Cerebellar cortex (tissue), 1 donor: ENCODE results near the gene CLDN6.

ENCODE experiments used
- DNase-seq: peaks from one replicate; pipeline ENCODE4 v3.0.0-alpha.2; 2015; ENCODE audit warnings: low spot score

CLDN6 gene

DNA sequence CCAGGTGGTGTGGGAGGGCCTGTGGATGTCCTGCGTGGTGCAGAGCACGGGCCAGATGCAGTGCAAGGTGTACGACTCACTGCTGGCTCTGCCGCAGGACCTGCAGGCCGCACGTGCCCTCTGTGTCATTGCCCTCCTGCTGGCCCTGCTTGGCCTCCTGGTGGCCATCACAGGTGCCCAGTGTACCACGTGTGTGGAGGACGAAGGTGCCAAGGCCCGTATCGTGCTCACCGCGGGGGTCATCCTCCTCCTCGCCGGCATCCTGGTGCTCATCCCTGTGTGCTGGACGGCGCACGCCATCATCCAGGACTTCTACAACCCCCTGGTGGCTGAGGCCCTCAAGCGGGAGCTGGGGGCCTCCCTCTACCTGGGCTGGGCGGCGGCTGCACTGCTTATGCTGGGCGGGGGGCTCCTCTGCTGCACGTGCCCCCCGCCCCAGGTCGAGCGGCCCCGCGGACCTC lies 4.5 kb downstream of the CLDN6 start:
- no peak for DNase-seq

DNA sequence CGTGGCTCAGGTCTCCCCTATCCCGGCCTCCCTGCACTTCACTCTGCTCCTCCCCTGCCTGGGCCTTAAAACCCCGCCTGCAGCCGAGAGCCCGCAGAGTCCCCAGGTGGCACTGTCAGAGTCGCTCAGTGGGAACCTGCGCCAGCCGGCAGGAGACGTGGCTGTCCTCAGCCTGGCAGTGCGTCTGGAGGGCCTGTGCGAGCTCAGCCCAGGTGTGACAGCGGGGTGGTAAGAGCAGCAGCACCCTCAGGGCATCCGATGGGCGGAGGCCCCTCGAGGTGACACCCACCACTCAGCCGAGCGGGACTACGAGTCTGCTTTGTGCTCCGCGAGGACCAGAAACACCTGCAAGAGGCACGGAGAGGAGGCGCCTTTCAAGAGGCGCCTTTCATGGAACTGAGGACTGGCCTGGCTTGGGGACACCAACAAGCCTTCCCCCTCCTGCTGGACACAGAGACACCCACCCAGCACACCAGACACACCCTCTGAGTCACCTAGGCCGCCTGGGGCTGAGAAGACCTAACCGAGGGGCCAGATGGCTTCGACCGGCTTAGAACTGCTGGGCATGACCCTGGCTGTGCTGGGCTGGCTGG lies 5.1 kb downstream of the CLDN6 start, which contains the start of gene CLDN9:
Gene CLDN9 (plus strand): TSS at position 96 of the 593 bp plus-strand sequence. CDS start 440 bp downstream, at position 536.
- no peak for DNase-seq

DNA sequence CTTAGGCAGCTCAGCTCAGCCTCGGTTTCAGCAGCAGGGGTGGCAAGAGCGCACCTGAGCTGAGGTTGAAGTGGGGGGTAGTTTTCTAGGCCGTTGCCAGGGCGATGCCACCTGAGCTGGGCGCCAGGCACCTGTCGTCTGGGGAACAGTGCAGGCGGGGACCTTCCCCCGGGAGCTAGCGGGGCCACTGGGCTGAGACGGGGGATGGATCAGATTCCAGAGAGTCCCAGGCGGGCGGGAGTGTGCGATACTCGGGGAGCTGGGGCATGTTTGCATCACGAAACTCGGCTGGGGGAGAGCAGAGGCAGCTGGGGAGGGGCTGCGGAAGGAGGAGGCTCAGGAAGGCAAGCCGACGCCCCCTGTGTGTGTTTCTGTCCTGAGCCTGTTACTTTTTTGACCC lies 5.7 kb downstream of the CLDN6 start:
- no peak for DNase-seq

DNA sequence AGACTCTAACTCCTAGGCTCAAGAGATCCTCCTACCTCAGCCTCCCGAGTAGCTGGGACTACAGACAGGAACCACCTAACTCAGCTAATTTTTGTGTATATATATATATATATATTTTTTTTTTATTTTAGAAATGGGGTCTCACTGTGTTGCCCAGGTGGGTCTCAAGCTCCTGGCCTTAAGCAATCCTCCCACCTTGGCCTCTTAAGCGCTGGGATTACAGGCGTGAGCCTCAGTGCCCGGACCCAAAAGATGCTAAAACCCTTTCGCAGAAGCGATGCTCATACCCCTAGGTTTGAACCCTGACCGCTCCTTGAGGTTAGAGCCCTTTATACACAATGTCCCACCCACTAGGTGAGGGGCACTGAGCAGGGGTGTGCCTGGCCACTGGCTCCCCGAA lies 7.5 kb downstream of the CLDN6 start:
- DNase-seq, result no peak

DNA sequence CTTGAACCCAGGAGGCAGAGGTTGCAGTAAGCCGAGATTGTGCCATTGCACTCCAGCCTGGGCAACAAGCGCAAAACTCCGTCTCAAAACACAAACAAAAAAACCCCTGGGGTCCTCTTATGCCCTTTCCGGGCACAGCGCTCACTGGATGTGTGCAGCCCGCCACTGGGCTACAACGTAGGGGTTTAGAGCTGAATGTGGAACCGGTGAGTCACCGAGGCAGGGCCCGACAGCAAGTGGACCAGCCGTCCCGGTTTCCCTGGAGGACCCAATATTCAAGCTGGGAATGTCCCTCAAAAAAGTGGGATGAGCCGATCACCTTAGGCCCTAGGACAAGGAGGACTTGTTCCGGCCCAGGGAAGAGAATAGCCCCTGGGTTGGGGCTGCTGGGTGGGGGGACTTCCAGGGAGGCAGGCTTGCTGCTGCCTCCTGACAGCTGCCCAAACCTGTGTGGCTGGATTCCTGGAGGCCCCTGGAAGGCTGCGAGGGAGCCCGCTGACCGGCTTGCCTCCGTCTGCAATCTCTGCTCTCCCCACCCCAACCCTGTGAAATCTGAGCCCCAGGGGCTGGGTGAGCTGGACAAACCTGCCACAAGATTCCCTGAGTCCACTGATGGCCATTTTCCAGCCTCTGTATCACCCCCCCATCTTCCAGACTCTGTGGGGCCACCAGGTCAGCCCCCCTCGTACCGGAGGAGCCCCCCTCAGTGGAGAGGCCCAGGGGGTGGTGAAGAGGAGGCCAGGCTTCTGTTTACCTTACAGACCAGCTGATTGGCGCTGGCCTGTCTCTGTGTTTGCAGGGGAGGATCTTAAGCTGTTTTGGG lies 8.2 kb downstream of the CLDN6 start:
- no peak for DNase-seq

DNA sequence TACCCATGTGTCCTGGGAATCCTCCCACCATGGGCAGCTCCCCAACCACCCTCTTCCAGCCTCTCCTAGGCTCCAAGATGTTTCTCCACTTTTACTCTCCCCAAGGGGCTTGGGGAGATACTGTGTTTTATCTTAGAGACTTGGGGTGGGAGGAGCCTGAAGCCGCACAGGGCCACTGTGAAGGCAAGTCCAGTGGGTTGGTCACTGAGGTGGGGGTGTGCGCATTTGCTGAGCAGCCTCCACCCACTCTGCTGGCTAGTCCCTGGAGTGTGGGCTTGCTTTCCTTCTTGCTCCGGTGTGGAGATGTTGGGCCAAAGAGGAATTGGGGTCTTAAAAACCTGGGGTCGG lies 9.3 kb downstream of the CLDN6 start:
- no peak for DNase-seq

DNA sequence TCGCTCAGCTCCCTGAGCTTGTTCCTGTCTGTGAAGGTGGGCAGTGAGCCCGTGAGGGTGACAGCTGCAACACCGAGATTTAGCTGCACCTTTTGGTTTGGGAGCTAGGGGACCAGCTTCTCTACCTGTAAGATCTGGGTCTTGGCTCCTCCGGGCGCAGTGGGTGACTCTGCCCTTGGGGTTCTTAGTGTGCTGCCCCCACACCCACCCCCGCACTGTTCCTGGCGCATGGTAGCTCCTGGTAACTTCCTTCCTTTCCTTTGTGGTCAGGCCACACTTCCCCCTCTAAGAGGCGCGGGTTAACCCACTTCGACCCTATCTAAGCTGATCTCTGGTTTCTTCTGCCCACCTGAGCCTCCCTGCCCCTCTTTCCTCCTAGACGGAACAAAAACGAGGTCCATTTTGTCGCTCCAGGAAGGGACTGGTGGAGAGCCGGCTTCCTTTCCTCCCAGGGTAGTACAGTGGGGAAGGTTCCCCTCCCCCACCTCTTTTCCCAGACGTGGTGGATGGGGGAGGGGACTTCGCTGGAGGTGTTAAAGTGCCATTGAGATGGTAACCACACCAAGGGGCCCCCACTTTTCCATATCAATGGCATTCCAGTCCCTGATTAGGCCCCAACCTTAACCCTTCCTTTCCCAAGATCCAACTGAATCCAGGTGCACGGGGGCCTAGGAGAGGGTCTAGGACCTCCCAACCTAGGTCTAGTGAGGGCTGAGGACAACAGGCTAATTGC lies 9.9 kb downstream of the CLDN6 start:
- no peak for DNase-seq

DNA sequence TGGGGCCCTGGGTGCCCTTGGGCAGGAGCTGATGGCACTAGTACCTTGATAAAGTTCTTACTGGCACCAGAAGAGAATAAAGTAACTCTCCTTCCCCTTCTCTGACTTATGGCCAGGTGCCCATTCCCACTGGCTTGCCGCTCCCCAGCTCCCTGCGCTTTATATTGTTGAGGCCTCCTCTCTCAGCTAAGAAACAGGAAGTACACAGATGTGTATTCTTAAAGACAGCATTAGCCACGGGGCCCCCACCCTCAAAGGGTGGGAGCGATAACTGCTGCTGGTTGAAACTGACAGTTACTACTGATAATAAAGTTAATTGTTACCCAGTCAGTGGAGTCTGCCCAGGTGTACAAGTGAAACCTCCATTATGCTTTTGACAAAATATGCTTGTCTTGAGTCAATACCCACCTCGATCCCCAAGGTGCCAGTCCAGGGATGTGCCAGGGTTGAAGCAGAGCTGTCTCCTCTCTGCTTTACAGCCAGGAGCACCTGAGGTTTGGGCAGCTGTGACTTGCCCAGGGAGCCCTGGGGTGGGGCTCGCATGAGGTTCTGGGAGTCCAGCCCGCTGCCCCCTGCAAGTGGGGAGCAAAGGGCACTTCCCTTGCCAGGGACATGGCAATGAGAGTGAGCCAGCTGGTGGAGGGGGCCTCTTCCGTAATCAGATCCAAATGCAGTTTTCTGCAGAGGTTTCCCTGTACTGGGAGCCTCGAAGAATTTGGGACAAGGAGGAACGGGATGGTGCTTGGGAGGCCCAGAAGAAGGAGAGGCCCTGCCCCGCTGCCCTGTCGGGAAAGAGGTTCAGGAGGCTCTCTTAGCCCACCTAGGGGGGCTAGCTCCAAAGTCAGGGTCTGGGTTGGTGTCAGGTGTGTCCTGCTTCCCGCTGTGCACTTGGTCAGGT lies 10.7 kb downstream of the CLDN6 start:
- DNase-seq, result no peak

DNA sequence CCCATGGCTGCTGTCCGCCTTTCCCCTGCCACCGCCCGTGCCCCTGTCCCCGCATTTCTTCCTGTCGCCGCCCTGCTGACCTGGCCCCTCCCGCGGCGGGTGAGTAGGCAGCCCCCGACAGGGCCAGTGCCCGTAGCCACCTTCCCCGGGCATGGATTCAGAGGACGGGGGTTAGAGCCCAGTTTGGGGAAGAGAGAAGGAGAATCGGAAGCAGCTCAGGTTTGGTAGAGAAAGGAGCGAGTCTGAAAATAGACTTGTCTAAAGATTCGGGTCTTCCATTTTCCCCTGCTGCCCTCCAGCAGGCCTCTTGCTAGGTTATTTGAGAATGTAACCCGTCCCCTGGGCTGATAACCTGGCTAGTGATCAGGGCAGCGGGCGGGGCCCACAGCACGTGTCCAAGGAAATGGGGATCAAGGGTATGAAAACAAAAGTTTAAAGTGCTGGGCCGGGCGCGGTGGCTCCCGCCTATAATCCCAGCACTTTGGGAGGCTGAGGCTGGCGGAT lies 13.2 kb downstream of the CLDN6 start:
- peak; percentile 40 for DNase-seq

DNA sequence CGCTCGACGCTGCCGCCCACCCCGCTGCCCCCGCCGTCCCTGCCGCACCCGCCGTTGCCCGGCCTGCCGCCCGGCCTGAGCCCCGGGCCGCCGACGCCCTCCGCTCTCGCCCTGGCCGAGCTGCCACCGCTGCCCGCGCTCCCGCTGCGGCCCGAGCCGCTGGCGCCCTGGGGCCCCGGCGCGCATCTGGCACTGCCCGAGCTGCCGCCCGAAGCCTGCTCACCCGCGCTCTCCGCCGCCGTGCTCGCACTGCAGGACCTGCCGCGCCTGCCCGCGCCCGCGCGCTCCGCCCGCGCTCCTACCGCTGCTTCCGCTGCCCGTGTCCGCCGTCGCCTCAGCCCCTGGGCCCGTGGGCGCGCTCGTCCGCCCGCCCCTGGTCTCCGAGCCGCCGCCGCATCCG lies 13.7 kb downstream of the CLDN6 start:
- no peak for DNase-seq

DNA sequence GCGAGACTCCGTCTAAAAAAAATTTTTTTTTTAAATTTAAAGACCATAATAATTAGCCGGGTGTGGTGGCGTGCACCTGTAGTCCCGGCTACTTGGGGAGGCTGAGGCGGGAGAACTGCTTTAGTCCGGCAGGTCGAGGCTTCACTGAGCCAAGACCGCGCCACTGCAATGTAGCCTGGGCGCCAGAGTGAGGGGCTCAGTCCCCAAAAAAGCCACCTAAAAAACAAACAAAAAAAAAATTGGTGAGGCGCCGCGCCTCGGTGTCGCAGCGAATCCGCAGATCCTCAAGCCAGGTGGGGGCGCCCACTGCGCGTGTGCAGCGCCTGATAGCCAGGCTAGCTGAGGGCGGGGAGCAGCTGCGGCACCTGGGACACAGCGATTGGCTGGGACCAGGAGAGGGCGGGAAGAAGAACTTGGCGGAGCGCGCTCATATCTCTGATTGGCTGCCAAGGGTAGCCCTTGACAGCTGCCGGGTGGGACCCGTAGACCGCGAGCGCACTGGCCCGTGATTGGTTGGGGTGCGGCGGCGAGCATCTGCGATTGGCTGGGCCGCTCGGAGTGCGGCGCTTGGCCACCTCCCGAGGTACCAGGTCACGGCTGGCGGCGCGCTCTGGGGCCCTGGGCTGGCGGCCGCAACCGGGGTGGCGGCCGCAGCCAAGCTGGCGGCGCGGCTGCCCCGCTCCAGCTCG lies 14.3 kb downstream of the CLDN6 start:
- peak; percentile 100 for DNase-seq

DNA sequence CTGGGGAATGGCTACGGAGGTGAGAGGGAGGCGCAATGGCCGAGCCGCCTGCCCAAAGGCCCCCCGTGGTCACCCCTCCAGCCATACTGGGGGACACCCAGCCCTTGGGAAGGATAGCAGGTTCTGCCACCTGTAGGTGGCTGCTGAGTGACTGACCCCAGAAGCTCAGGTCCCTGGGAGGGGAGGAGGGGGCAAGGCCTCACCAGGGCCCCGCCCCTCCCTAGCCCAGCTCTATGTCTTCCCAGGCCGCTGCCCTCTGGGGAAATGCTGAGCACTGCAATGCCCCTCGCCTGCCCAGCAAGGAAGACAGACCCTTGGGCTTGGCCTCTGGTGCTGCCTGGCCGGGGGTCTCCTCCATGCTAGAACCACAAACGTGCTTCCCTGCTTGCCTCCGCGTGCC lies 16.7 kb downstream of the CLDN6 start:
- no peak for DNase-seq

DNA sequence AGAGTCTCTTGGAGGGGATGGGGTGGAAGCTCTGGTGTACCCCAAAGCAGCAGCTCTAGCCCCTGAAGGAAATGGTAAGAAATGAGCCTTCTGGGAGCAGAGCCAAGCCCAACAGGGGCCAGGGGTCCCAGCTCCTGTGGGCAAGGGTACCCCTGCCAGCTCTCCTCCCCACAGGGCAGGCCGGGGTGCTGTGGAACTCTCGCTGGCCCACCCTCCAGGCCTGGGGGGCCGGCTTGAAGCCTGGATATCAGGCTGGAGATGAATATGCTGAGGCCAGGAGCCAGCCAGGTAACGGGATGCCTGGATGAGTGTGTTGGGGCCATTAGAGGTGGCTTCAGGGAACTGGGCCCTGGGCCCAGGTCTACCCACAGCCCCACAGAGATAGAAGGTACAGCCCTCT lies 17.4 kb downstream of the CLDN6 start:
- DNase-seq, result no peak

DNA sequence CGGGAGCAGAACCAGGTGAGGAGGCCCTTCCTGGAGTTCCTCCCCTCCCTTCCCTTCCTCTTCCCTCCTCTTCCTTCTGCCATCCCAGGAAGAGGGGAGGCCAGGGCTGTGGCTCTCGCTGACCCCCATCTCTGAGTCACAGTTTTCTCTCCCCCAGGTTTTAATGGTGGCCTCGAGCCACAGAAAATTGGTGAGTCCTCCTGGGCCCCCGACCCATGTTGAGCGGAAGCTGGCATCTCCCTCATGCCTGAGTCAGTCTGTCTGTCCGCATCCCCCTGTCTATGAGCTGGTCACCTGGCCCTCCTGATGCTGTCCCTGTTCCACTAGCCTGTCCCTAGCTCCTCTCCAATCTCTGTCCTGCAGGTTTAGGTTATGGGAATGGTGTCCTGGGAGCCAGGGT lies 18.1 kb downstream of the CLDN6 start:
- no peak for DNase-seq

DNA sequence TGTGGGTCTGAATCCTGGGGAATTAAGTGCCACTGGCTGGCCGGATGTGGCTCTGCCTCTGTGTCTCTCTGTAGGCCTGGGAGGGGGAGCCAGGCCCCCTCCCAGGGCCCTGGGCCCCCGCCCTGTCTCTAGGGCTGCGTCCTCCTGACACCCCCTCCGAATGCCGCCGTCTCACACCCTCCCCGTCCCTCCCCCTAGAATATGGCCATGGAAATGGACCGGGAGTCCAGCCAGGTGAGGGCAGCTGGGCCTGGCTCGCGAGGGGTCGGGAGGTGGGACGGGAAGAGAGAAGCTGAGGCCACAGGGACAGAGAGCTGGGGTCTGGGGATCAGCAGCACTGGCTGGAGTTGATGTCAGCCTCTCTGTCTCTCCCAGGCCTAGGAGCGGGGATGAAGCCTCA lies 21.7 kb downstream of the CLDN6 start:
- no peak for DNase-seq

DNA sequence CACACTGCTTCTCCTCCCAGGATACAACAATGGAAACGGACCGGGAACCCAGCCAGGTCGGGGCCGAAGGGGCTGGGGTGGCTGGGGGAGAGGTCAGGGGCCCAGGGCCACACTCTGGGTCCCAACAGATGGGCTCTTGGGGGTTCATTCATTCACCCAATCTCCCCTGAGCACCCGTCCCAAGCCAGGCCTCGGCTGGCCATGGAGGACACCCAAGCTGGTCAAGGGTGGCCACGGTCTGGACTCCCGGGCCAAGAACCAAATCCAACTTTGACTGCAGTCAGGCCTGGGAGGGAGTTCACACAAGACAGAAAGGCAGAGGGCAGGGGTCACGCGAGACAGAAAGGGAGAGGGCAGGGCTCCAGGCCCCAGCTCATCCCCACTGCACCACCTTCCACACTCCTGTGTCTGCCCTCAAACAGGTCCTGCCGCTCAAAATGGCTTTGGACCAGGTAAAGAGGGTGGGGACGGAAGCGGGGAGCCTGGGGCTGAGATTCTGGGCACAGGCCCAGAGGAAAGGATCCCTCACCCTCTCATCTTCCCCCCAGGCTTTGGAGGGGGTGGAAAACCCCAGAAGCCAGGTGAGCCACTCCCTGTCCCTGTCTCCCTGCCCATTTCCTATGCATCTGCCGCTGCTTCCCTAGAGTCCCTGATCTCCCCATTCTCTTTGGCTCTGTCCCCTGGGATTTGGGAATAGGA lies 25.5 kb downstream of the CLDN6 start:
- DNase-seq, result no peak

DNA sequence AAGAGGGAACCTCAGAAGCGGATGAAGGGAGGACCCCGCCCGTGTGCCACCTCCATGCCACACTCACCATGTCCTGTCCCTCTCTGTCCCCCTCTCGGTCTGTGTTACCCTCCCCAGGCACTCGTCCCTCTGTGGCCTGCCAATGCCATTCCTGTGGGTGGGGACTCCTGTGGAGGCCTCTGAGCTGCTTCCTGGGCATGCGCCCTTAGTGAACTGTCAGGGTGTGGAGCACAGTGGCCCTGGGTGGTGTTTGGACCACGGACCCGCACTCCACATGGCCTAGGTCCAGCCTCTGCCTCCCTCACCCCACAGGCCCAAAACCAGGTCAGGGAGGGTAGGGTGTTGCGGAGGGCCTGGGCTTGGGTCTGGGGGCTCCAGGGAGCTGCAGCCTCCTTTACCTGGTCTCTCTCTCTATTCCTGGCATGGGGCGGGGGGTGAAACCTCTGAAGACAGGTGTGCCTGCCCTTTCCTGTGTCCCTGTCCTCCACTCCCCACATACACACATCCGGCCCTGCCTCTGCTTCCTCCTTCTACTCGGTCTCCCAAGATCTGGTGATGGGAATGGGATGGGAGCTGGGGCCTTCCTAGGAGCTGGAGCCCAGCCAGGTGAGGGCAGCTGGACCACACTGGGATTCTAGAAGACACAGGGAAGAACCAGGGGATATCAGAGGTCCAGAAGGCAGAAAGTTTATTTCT lies 26.3 kb downstream of the CLDN6 start:
- no peak for DNase-seq

DNA sequence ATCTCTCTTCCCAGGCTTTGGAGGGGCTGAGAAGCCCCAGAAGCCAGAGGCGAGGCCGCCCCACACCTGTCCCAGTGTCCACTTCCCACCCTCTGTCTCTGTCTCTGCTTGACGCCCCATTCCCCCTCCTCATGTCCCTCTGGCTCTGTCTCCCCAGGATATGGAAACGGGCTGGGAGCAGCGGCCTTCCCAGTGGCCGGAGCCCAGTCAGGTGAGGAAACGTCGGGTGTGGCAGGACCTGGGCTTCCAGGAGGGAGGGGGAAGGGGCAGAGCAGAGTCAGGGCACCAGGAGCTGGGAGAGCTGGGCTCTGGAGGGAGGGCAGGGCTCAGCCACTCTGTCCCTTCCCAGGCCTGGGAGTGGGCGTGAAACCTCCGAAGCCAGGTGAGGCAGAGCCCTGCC lies 27.1 kb downstream of the CLDN6 start:
- DNase-seq, result no peak

DNA sequence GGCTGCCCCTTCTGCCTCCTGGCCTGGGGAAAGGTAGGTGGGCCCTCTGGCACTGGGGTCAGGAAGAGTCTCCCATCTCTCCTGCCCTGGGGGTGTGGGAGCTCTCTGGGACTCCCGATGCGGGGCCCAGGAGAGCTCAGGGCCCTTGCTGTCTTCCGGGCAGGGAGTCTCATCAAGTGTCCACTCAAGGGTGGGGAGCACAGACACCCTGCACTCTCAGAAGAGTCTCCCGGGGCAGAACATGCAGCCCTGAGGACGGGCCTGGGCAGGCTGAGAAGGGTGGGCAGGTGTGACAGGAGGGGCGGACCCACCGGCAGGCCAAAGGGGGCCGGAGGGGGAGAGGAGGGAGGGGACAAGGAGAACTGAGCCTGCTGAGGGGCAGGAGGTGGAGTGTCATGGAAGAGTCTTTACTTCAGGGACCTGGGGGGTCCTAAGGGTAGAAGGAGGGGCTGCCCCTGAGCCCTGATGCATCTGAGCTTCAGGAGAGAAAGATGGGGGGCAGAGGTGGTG lies 29.3 kb downstream of the CLDN6 start:
- DNase-seq, result no peak

DNA sequence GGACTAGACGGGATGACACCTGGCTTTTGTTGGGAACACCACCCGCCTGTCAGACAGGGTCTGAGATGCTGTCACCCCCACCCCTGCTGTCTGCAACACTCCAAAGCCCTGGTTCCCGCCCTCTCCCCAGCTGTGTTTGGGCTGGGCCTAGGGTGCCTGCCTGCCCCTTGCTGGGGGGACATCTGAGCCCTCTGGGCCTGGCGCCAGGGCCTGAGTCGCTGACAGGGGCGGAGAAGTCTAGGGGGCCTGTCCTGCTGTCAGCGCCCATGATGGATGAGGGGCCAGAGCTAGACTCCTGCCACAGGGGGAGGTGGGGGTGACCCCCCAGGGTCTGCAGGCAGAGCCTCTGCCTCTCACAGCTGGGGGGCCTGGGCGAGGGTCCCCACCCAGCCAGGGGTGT lies 30.1 kb downstream of the CLDN6 start:
- no peak for DNase-seq
